ENCODE measurements around the gene KLHDC3. TPM values are rescaled to one million over a fixed set of nuclear protein-coding genes. Genes with fewer than 3 reads are reported as not detected.

The KLHDC3 gene
- total and polyA plus RNA-seq, 2 of the 8 experiments (the other 6 are each of a cell fraction or from before 2014, with no cell fraction given) = 181 to 203 TPM

DNA sequence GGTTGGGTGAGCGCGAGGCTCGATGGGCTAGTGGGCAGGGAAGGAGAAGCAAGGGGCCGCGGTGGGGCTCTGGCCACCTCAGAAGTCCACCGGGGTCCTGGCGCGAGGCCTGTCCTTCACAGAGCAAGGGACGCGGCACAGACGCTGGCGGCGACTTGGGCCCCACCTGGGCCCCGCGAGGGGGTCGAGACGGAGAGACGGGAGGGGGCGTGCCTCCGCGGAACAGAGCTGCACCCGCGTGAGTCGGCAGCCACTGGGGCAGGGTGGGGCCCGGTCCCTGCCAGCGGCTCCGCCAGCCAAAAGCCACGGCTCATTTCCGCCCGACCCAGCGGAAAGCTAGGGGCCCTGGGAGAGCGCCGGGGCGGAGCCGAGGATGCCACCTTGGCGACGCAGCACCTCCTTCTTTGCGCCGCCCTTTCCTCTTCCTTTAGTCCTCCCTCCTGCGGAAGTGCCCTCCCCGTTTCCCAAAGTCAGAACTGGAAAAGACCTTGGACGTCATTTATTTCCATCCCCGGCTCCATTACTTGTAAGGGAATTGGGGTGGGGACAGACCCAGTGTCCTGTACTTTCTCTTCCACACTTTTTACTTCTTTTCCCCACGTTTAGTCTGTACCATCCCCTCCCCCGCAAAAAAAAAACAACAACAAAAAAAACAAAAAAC lies 39.6 kb downstream of the KLHDC3 start, which contains the start of gene CUL7:
CUL7 (minus strand) TSS at position 307 of the 661 bp plus-strand sequence. CDS start 1,063 bp downstream, outside the sequence.
- H3K4me2 ChIP-seq (ENCODE audit: insufficient read depth in 1 of 2, low read depth in 2 of 2, low read length in 2 of 2) = peak within 1 kb of the TSS; percentile 83 to 97
- H3K36me3 ChIP-seq (ENCODE audit: control insufficient read depth in 2 of 4, insufficient read depth in 4 of 4, low read length in 3 of 4) = peaks cover 5 to 27% (median 20%) of the 10 kb centered on the region in 4 experiments; a peak in 7 of 8 replicates
- peak within 1 kb of the TSS; percentile 96 for H3K18ac ChIP-seq (ENCODE audit: extremely low read depth, low read length)
- peak within 1 kb of the TSS; percentile 36; the same call in 1 of the 2 replicates for H2AFZ ChIP-seq (ENCODE audit: low read length)
- CTCF ChIA-PET (ENCODE audit: partially characterized antibody) = interaction anchor here (0.6 to 3.0 kb wide), 7 partner anchors 12 to 496 kb away, joined by 3 to 18 read pairs (median 3); no protein-coding TSS in a partner anchor
- H3K4me3 ChIP-seq (ENCODE audit: extremely low read depth in 1 of 4, insufficient read depth in 2 of 4, low read depth in 3 of 4, low read length in 4 of 4) = peak within 1 kb of the TSS; percentile 72 to 91 (median 78)
- H4K8ac ChIP-seq (ENCODE audit: extremely low read depth, insufficient read depth, low read length) = peak within 1 kb of the TSS; percentile 90
- H2BK12ac ChIP-seq (ENCODE audit: low read depth, low read length) = peak within 1 kb of the TSS; percentile 46; the same call in 1 of the 2 replicates
- peak within 1 kb of the TSS; percentile 58 for H4K91ac ChIP-seq (replicated peaks; ENCODE audit: insufficient read length, low read length)
- H3K4me1 ChIP-seq (replicated peaks in 1 of 4; ENCODE audit: control insufficient read depth in 3 of 4, insufficient read depth in 4 of 4, low read length in 3 of 4) = peaks cover 4 to 15% (median 7%) of the 10 kb centered on the region in 4 experiments; a peak in 6 of 7 replicates
- no peak within 1 kb of the TSS for H2AK5ac ChIP-seq (ENCODE audit: low read depth, low read length)
- H3K23me2 ChIP-seq (ENCODE audit: low read depth, low read length) = peaks cover 10% of the 10 kb centered on the region
- H4K5ac ChIP-seq (ENCODE audit: insufficient read length, low read depth, low read length) = peak within 1 kb of the TSS; percentile 87
- FAIRE-seq (no peak), DNase-seq (ENCODE audit: low read depth in 1 of 2, low spot score in 2 of 2) (peak; percentile 73 to 88)
- H3K23ac ChIP-seq (ENCODE audit: insufficient read length) = no peak within 1 kb of the TSS
- no peak within 1 kb of the TSS for H2BK120ac ChIP-seq (replicated peaks; ENCODE audit: low read depth, low read length)
- WGBS, 2 experiments (ENCODE audit: extremely low coverage in 1 of 2, insufficient coverage in 1 of 2, insufficient read length in 1 of 2, insufficient replicate concordance in 2 of 2, low coverage in 1 of 2, low lambda C conversion rate in 2 of 2, missing lambda C conversion rate in 1 of 2) = 3 to 100% methylated on average over 1 to 37 of the region's 45 CpGs
- H3K27ac ChIP-seq (ENCODE audit: low read depth, low read length) = peak within 1 kb of the TSS; percentile 87
- peaks cover 14% of the 10 kb centered on the region for H3K79me1 ChIP-seq (ENCODE audit: low read depth, low read length)
- peak within 1 kb of the TSS; percentile 80 to 88 (median 82) for H3K9ac ChIP-seq (replicated peaks in 1 of 4; ENCODE audit: extremely low read depth in 1 of 4, low read depth in 3 of 4, low read length in 3 of 4)
- peaks cover 4 to 12% of the 10 kb centered on the region in 2 experiments; a peak in 3 of 4 replicates for H3K79me2 ChIP-seq (ENCODE audit: control insufficient read depth in 1 of 2, insufficient read depth in 2 of 2, low read length in 2 of 2)
- H3K56ac ChIP-seq (replicated peaks; ENCODE audit: insufficient read length, low read depth, low read length) = peak within 1 kb of the TSS; percentile 43
- H3K27me3 ChIP-seq (replicated peaks in 1 of 4; ENCODE audit: control insufficient read depth in 3 of 4, extremely low read depth in 1 of 4, insufficient read depth in 3 of 4, low read length in 3 of 4) = no peaks in the 10 kb centered on the region
- POLR2A ChIA-PET (ENCODE audit: partially characterized antibody) = interaction anchor here (0.6 to 29.7 kb wide), 24 partner anchors 8 to 1192 kb away, joined by 3 to 584 read pairs (median 5); partner anchors contain the start of genes CNPY3, CRIP3, KLHDC3 and MEA1
- peak within 1 kb of the TSS; percentile 92 for H2BK5ac ChIP-seq (ENCODE audit: low read depth, low read length)
- no peaks in the 10 kb centered on the region for H3K9me3 ChIP-seq (ENCODE audit: insufficient read depth in 2 of 2, low read depth in 1 of 2, low read length in 1 of 2)
- peak within 1 kb of the TSS; percentile 85 for H3K4ac ChIP-seq (replicated peaks; ENCODE audit: insufficient read length, low read depth, low read length)
- no peak within 1 kb of the TSS for H3K14ac ChIP-seq (ENCODE audit: insufficient read length)
- H2BK20ac ChIP-seq (ENCODE audit: low read length) = no peak within 1 kb of the TSS
- no peaks in the 10 kb centered on the region for H4K20me1 ChIP-seq (replicated peaks in 1 of 2; ENCODE audit: control insufficient read depth in 1 of 2, insufficient read depth in 2 of 2, low read length in 2 of 2)
- H2BK15ac ChIP-seq (ENCODE audit: low read length) = no peak within 1 kb of the TSS
- TF ChIP-seq NANOG (IDR thresholded peaks at IDR 0.05; ENCODE audit: insufficient read depth, low read depth, low read length, poor library complexity, severe bottlenecking) (no peak), CHD2 (IDR thresholded peaks at IDR 0.05; ENCODE audit: low read length) (no peak), TAF1 (IDR thresholded peaks at IDR 0.05; ENCODE audit: low read depth, low read length) (peak; percentile 70), JUND (IDR thresholded peaks at IDR 0.05; ENCODE audit: low read length) (no peak), CBX5 (IDR thresholded peaks at IDR 0.05; ENCODE audit: low read depth, low read length) (no peak), SP1 (IDR thresholded peaks at IDR 0.05; ENCODE audit: low read depth, low read length) (no peak), GTF2F1 (IDR thresholded peaks at IDR 0.05; ENCODE audit: borderline replicate concordance, low read depth, low read length) (no peak), ZNF274 (IDR thresholded peaks at IDR 0.05; ENCODE audit: borderline replicate concordance, extremely low read depth, low read length) (no peak), SIN3A (conservative IDR thresholded peaks at IDR 0.05 in 1 of 2, IDR thresholded peaks at IDR 0.05 in 1 of 2; ENCODE audit: low read depth in 1 of 2, low read length in 2 of 2) (peak in 1 of 2 experiments; percentile 62; a peak in 3 of 4 replicates), GABPA (IDR thresholded peaks at IDR 0.05; ENCODE audit: borderline replicate concordance, insufficient read depth, low read length) (0 out of 2 replicates have a peak, but pooled peaks have one; percentile 63)
- TF ChIP-seq, protein P1, sequence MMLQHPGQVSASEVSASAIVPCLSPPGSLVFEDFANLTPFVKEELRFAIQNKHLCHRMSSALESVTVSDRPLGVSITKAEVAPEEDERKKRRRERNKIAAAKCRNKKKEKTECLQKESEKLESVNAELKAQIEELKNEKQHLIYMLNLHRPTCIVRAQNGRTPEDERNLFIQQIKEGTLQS (IDR thresholded peaks at IDR 0.05; ENCODE audit: insufficient read depth, low read depth, low read length) = no peak

All from H1 (cell line).